Gastroesophageal sphincter (tissue), 3 donors: ENCODE results near the gene SIGLEC1.

Experiments
- EP300 ChIP-seq: sonication (generic); formaldehyde crosslinking; IDR thresholded peaks from one replicate; pipeline ENCODE4 v1.6.1; 2017; ENCODE audit warnings: antibody characterized with exemption, mild to moderate bottlenecking
- POLR2AphosphoS5 ChIP-seq: sonication (generic); formaldehyde crosslinking; IDR thresholded peaks from one replicate; pipeline ENCODE4 v1.6.1; 2017; ENCODE audit warnings: antibody characterized with exemption
- TF ChIP-seq, protein P1 (sequence below), 4 experiments: fragments of 200-600 bp in 2 of 4; fragments of 450-650 bp in 2 of 4; sonication (generic) in 1 of 4; IDR thresholded peaks; one replicate each; pipeline ENCODE4 v1.5.1; 2017 to 2019; ENCODE audit warnings: antibody characterized with exemption in 4 of 4, mild to moderate bottlenecking in 2 of 4, moderate library complexity in 2 of 4

GRCh38 chr20:3734111-3734843, 21.9 kb upstream of the SIGLEC1 start:
- TF ChIP-seq POLR2AphosphoS5 (no peak), EP300 (no peak)
- TF ChIP-seq, protein P1, sequence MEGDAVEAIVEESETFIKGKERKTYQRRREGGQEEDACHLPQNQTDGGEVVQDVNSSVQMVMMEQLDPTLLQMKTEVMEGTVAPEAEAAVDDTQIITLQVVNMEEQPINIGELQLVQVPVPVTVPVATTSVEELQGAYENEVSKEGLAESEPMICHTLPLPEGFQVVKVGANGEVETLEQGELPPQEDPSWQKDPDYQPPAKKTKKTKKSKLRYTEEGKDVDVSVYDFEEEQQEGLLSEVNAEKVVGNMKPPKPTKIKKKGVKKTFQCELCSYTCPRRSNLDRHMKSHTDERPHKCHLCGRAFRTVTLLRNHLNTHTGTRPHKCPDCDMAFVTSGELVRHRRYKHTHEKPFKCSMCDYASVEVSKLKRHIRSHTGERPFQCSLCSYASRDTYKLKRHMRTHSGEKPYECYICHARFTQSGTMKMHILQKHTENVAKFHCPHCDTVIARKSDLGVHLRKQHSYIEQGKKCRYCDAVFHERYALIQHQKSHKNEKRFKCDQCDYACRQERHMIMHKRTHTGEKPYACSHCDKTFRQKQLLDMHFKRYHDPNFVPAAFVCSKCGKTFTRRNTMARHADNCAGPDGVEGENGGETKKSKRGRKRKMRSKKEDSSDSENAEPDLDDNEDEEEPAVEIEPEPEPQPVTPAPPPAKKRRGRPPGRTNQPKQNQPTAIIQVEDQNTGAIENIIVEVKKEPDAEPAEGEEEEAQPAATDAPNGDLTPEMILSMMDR (IDR thresholded peaks at IDR 0.05): no peak
